Transverse colon (tissue), 3 donors: Measurements from ENCODE around the gene GRM8.

ENCODE experiments used
- CTCF ChIP-seq, 5 experiments: fragments of 200-600 bp in 3 of 5; fragments of 450-650 bp in 2 of 5; sonication (generic) in 3 of 5; IDR thresholded peaks; 1 replicate in 2 of 5; 2 replicates in 3 of 5; pipeline ENCODE4 v1.5.1; 2016 to 2017; ENCODE audit warnings: antibody characterized with exemption in 5 of 5, inconsistent platforms in 3 of 5, mild to moderate bottlenecking in 2 of 5, moderate library complexity in 1 of 5
- POLR2A ChIP-seq: fragments of 450-650 bp; IDR thresholded peaks from one replicate; pipeline ENCODE4 v1.6.1; 2016; ENCODE audit warnings: antibody characterized with exemption, mild to moderate bottlenecking, moderate library complexity

- TF ChIP-seq POLR2A (no peak), CTCF (IDR thresholded peaks at IDR 0.05) (no peak)
These were observed 212.7 kb downstream of the GRM8 start for GRCh38 chr7:127040042-127040441.
